Muscle layer of colon (tissue), 2 donors: ENCODE measurements around the gene PYGB.
"Not testable (repeated sequence)": the region's sequence is repeated elsewhere in the genome, so short reads cannot be mapped to it uniquely, and the experiment has no call there.

Experiments
- H3K27ac ChIP-seq: one replicate; pipeline ENCODE4 v1.7.0; 2013; ENCODE audit warnings: low read depth, mild to moderate bottlenecking, low read length, moderate library complexity
- H3K27me3 ChIP-seq, 2 donors: one replicate each; pipeline ENCODE4 v1.7.0; 2013; ENCODE audit warnings: low read length in 2 of 2, mild to moderate bottlenecking in 2 of 2; ENCODE audit not compliant: insufficient read depth in 2 of 2, control insufficient read depth in 1 of 2
- H3K36me3 ChIP-seq: one replicate; pipeline ENCODE4 v1.7.0; 2013; ENCODE audit warnings: mild to moderate bottlenecking, low read length; ENCODE audit not compliant: insufficient read depth
- H3K4me1 ChIP-seq: one replicate; pipeline ENCODE4 v1.7.0; 2013; ENCODE audit warnings: mild to moderate bottlenecking, low read length; ENCODE audit not compliant: insufficient read depth
- H3K4me3 ChIP-seq, 2 donors: one replicate each; pipeline ENCODE4 v1.7.0; 2013; ENCODE audit warnings: low read length in 2 of 2, low read depth in 1 of 2, mild to moderate bottlenecking in 1 of 2, moderate library complexity in 1 of 2
- H3K9ac ChIP-seq: one replicate; pipeline ENCODE4 v1.7.0; 2013; ENCODE audit warnings: low read length
- H3K9me3 ChIP-seq: one replicate; pipeline ENCODE4 v1.7.0; 2013; ENCODE audit warnings: mild to moderate bottlenecking, low read length
- donor health status: abdominal sarcoma.
- donor health status: Adenocarcinoma of cecum.

Gene PYGB

DNA sequence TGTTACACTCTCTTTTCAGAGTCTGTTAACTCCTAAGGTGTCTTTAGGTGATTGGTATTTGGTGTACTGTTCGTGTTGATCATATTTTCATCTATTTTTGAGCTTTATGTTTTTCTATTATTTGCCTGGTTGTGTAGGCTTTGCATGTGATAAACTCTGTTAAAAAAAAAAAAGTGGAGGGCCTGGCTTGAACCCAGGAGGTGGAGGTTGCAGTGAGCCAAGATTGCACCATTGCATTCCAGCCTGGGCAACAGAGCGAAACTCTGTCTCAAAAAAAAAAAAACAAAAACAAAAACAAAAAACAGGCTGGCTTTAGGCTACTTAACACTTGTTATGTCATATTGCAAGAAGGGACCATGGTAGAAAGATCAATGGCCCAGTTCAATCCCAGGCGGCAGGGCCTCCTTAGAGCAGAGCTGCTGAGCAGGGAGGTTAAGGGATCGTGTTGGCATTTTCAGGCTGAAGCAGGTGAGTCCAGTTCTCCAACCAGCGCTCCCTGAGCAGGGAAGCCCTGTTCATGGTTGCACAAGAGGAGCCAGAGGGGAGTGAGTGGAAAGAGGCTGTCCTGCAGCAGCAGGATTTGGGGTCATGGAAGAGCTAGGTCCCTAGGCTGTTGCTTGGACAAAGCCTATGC, 8.5 kb downstream of the PYGB start:
- peaks cover 61% of the 10 kb centered on the region for H3K4me1 ChIP-seq

DNA sequence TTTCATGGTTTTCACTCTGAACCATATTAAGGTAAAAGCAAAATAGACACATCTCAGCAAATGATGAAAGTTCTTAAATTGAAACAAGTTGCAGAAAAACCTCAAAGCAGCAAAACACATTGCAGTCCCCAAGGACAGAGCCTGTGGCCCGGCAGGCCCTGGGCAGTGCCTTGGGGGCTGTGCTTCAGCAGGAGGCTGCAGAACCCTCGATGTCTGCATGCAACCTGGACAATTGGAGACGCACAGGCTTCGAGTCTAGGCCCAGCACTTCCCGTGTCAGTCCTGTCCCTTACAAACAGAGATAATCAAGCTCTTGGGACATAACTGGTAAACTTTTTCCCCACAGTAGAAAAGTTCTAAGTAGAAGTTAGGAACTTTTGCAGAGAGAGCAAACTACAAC, 9.2 kb downstream of the PYGB start:
- peaks cover 23% of the 10 kb centered on the region for H3K36me3 ChIP-seq
- H3K27ac ChIP-seq, result no peak overlapping the region
- H3K4me3 ChIP-seq, result no peak overlapping the region
- peaks cover 53% of the 10 kb centered on the region for H3K4me1 ChIP-seq
- no peaks in the 10 kb centered on the region for H3K27me3 ChIP-seq
- H3K9ac ChIP-seq, result no peak overlapping the region
- no peaks in the 10 kb centered on the region for H3K9me3 ChIP-seq

More for the DNA sequence above, 8.5 kb downstream of the PYGB start:
- Histone ChIP-seq H3K27me3 (no peaks in the 10 kb centered on the region), H3K4me3 (peak overlapping the region in 1 of 2 donors; percentile 24), H3K9ac (no peak overlapping the region), H3K27ac (no peak overlapping the region), H3K36me3 (peaks cover 17% of the 10 kb centered on the region), H3K9me3 (no peaks in the 10 kb centered on the region)

DNA sequence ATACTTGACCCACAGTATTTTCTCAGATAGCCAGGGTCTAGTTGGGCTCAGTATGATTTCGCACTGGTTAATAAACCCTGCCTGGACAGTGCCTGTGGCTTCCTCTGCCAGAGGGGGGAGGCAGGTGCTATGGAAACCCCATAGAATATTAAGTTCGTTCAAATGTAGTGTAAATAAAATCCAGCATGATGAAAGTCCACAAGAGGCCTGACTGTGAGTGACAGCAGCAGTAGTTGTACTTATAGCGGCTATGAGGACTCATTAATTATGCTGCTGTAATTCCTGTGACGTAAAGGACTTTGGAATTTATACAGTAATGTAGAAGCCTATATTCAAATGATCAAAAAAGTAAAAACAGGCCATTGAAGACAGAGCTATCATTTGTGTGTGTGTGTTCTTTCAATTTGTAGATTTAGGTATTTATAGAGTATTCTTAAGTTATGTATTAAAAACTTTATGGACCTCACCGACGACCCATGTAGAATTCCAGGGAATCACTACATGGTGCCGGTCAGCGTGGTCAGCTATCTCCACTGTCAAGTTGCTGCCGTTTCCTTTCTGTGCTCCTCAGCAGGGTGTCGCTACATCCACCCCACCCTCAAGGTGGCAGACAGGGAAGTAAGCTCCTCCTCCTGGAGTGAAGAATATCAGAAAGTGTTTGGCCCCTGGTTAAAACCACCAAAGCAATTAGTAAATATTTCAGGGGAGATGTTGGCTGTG, 10.0 kb downstream of the PYGB start:
- H3K27me3 ChIP-seq, result no peaks in the 10 kb centered on the region
- peaks cover 23% of the 10 kb centered on the region for H3K36me3 ChIP-seq
- no peaks in the 10 kb centered on the region for H3K9me3 ChIP-seq
- H3K4me3 ChIP-seq, result no peak overlapping the region
- peaks cover 45% of the 10 kb centered on the region for H3K4me1 ChIP-seq
- H3K27ac ChIP-seq, result no peak overlapping the region
- no peak overlapping the region for H3K9ac ChIP-seq

DNA sequence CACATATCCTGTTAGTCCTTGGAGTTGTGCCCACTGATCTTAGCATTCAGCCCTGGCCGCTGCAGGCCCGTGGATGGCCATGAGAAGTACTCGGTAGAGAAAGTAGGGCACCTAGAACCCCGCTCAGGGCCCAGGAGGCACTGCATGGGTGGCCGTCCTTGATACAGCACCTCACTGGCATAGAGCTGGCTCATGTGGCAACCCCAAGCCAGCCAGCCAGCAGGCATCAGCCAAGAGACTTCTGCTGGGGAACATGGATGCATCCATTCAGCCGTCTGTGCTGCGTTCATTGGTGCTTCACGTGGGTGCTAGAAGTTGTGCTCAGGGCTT, 10.6 kb downstream of the PYGB start:
- peaks cover 41% of the 10 kb centered on the region for H3K4me1 ChIP-seq
- H3K27me3 ChIP-seq, result no peaks in the 10 kb centered on the region
- peaks cover 23% of the 10 kb centered on the region for H3K36me3 ChIP-seq
- H3K9me3 ChIP-seq, result no peaks in the 10 kb centered on the region
- no peak overlapping the region for H3K27ac ChIP-seq
- no peak overlapping the region for H3K9ac ChIP-seq
- no peak overlapping the region for H3K4me3 ChIP-seq

DNA sequence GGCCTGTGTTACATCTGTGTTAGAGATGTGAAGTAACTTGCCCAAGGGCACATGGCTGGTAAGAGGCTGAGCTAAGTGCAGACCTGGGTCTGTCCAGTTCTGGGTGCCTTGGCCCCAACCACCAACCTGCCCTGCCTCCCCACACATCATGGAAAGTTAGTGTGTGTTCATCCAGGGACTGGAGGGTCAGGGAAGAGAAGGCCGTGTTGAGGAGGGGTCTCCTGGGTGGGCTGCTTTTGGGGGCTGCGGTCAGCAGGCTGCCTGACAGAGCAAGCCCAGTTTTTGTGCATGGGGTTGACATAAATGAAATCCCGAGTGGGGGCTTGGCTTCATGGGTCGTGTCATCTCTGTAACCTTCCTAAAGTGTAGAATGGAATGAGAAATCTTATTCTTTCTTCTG, 10.9 kb downstream of the PYGB start:
- peaks cover 41% of the 10 kb centered on the region for H3K4me1 ChIP-seq
- H3K36me3 ChIP-seq, result peaks cover 23% of the 10 kb centered on the region
- H3K4me3 ChIP-seq, result no peak overlapping the region
- H3K27ac ChIP-seq, result no peak overlapping the region
- H3K9me3 ChIP-seq, result no peaks in the 10 kb centered on the region
- H3K9ac ChIP-seq, result no peak overlapping the region
- H3K27me3 ChIP-seq, result no peaks in the 10 kb centered on the region

DNA sequence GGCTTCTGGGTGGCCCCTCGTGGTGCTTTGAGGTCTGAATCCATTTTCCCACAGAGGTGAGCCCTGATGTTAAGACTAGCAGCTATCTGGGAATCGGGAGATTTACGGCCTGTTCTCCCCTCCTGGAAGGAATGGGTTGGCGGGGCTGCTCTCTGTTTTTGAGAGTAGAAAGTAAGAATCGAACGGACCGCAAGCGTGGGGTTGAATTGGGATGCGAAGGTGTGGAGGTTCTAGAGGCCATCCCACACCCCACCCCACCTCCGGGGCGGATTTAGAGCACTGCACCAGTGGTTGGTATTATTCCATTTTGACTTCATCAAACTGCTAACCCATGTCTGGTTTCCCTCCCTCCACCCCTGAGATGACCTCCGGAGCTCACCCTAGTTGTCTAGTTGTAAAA, 11.5 kb downstream of the PYGB start:
- no peaks in the 10 kb centered on the region for H3K9me3 ChIP-seq
- H3K27ac ChIP-seq, result no peak overlapping the region
- peaks cover 23% of the 10 kb centered on the region for H3K36me3 ChIP-seq
- no peak overlapping the region for H3K4me3 ChIP-seq
- H3K27me3 ChIP-seq, result no peaks in the 10 kb centered on the region
- no peak overlapping the region for H3K9ac ChIP-seq
- peaks cover 41% of the 10 kb centered on the region for H3K4me1 ChIP-seq

DNA sequence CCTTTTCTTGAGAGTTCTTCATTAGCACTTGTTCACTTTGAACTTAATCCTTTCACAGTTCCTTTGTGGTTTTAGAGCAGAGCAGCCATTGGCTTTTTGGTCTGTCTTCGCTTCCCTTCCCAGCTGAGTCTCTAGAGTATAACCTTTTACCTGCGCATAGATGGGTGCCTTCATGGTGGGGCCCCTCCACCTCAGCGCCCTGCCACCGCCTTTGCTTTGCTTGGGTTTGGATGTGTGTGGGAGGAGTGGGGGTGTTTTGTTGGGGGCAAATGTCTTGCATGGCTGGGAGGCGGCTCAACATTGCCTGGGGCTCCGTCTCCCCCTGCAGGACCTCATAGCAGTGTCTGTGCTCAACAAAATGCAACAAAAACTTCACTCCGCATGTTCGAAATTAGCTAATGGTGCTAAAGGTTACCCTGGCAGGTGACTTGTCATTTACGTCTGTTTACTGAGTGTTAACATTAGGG, 11.9 kb downstream of the PYGB start:
- Histone ChIP-seq H3K4me1 (peaks cover 36% of the 10 kb centered on the region), H3K27ac (no peak overlapping the region), H3K36me3 (peaks cover 23% of the 10 kb centered on the region), H3K9ac (no peak overlapping the region), H3K4me3 (no peak overlapping the region), H3K9me3 (no peaks in the 10 kb centered on the region), H3K27me3 (no peaks in the 10 kb centered on the region)

DNA sequence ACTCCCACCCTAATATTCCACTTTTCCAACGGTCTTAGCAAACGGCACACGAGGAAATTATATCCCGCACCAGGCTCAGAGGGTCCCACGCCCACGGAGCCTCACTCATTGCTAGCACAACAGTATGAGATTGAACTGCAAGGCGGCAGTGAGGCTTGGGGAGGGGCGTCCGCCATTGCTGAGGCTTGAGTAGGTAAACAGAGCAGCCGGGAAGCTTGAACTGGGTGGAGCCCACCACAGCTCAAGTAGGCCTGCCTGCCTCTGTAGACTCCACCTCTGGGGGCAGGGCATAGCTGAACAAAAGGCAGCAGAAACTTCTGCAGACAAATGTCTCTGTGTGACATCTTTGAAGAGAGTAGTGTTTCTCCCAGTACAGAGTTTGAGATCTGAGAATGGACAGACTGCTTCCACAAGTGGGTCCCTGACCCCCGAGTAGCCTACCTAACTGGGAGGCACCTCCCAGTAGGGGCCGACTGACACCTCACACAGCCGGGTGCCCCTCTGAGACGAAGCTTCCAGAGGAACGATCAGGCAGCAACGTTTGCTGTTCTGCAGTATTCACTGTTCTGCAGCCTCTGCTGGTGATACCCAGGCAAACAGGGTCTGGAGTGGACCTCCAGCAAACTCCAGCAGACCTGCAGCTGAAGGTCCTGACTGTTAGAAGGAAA, 13.0 kb downstream of the PYGB start:
- H3K36me3 ChIP-seq, result peaks cover 17% of the 10 kb centered on the region
- not testable (repeated sequence) for H3K4me3 ChIP-seq, H3K27ac ChIP-seq, H3K9ac ChIP-seq, H3K9me3 ChIP-seq, H3K27me3 ChIP-seq
- H3K4me1 ChIP-seq, result peaks cover 26% of the 10 kb centered on the region

DNA sequence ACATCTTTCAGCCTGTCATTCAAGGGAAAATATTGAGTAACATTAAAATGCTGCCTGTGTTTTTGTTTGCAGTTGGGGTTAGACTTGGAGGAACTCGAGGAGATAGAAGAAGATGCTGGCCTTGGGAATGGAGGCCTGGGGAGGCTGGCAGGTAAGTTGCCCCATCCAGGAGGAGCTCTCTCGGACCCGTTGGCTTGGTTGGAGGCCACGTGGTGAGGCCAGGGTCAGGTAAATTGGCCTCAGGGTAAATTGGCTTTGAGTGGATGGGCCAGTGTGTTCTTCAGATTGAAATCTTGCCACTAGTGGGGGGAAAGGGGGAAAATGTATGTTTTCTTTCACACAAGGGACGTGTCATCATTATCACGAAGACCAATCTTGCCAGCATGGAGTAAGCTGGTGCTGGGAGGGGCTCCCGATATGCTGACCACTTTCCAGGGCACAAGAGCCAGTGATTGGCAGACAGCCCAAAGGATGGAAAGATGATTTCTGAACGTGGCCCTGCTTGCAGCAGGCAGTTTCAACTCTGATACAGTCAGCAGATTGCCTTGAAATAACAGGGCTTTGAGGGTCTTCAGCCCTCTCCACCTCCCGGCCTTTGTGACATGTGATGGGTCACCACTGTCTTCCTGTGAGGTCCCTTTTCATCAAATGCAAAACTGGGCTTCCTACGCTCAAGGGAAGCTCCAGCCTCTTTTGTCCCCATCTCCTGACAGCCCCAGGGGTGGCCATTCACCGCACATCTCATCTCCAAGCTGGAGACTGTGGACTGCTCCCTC, 21.4 kb downstream of the PYGB start:
- no peak overlapping the region for H3K27ac ChIP-seq
- H3K36me3 ChIP-seq, result peaks cover 42% of the 10 kb centered on the region
- no peak overlapping the region for H3K4me3 ChIP-seq
- H3K9ac ChIP-seq, result no peak overlapping the region
- H3K27me3 ChIP-seq, result no peaks in the 10 kb centered on the region
- no peaks in the 10 kb centered on the region for H3K9me3 ChIP-seq
- H3K4me1 ChIP-seq, result peaks cover 28% of the 10 kb centered on the region

DNA sequence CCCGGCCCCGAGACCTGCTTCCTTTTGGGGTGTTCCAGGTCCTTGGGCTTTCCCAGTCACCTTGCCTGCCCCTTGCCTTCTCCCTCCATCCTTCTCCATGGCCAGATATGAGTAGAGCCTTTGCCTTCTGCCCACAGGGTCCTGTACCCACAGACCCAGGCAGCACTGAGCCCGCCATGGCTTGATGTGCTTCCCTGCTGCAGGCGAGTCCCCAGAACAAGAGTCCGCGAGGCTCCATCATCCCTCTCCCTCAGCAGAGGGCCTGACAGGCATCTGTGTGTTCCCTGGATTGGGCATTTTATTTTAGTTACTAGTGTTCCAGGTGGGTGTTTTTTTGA, 21.9 kb downstream of the PYGB start:
- peaks cover 47% of the 10 kb centered on the region for H3K36me3 ChIP-seq

DNA sequence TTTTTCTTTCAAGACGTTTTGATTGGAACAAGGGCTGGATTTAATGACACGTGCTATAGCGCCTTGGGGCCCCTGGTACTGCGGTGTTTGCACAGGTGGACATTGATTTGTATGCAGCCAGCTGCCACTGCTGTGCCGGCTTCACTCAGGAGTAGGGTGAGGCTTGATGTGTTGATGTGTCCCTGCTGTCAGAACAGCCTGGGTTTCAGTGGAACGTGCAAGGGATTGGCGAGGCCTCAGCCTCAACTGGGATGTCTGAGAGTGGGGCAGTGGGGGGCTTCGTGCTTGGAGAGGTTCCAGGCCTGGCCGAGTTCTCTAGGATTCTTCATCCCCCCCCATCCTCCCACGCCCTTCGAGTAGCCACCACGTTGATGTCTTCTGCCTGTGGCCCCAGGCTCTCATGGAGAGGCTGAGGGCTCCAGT, 23.0 kb downstream of the PYGB start:
- Histone ChIP-seq H3K27ac (peak overlapping the region; percentile 32), H3K4me3 (no peak overlapping the region), H3K4me1 (peaks cover 32% of the 10 kb centered on the region), H3K9me3 (no peaks in the 10 kb centered on the region), H3K36me3 (peaks cover 57% of the 10 kb centered on the region), H3K27me3 (no peaks in the 10 kb centered on the region), H3K9ac (no peak overlapping the region)

More for the DNA sequence above, 21.9 kb downstream of the PYGB start:
- Histone ChIP-seq H3K27me3 (no peaks in the 10 kb centered on the region), H3K9me3 (no peaks in the 10 kb centered on the region), H3K4me1 (peaks cover 32% of the 10 kb centered on the region), H3K4me3 (no peak overlapping the region), H3K27ac (no peak overlapping the region), H3K9ac (no peak overlapping the region)
